HEK293 (cell line): Measurements from ENCODE around the gene HTN3.

Experiments used
- CTCF ChIA-PET: fragments of 350-600 bp; formaldehyde crosslinking; extraction: SDS; loops from one replicate; lab custom pipeline; 2021; ENCODE audit warnings: antibody characterized with exemption; lab: Yijun Ruan, JAX
- POLR2A ChIA-PET: fragments of 300-600 bp; formaldehyde crosslinking; extraction: SDS; loops from one replicate; lab custom pipeline; 2020; ENCODE audit warnings: antibody characterized with exemption, inconsistent platforms; lab: Yijun Ruan, JAX
- H3K27ac ChIP-seq: fragments of 200-500 bp; sonication (Bioruptor generic); 2 replicates; pipeline ENCODE4 v1.5.1; 2014; ENCODE audit warnings: low read depth, low read length, control low read depth, inconsistent platforms; ENCODE audit errors: extremely low read depth
- H3K36me3 ChIP-seq, 2 experiments: fragments of 200-500 bp in 1 of 2; sonication (Bioruptor generic) in 1 of 2; 1 replicate in 1 of 2; 2 replicates in 1 of 2; pipeline ENCODE4 v1.5.1; 2014 to 2017; ENCODE audit warnings: inconsistent platforms in 2 of 2, low read length in 2 of 2; ENCODE audit not compliant: control insufficient read depth in 2 of 2, insufficient read depth in 1 of 2
- H3K4me1 ChIP-seq: fragments of 200-500 bp; sonication (Bioruptor generic); 2 replicates; pipeline ENCODE4 v1.5.1; 2014; ENCODE audit warnings: mild to moderate bottlenecking, low read length, inconsistent platforms; ENCODE audit not compliant: control insufficient read depth, insufficient read depth
- H3K4me3 ChIP-seq: 2 replicates; pipeline ENCODE4 v1.5.1; 2011; ENCODE audit warnings: low read depth, mild to moderate bottlenecking, control low read depth, low read length, moderate library complexity
- H3K9me3 ChIP-seq: fragments of 200-500 bp; sonication (Bioruptor generic); 2 replicates; pipeline ENCODE4 v1.5.1; 2014; ENCODE audit warnings: low read depth, low read length, inconsistent platforms; ENCODE audit not compliant: control insufficient read depth, insufficient read depth
- BCL11B ChIP-seq: fragments of 450-650 bp; formaldehyde crosslinking; IDR thresholded peaks from 2 replicates; pipeline ENCODE4 v1.5.1; 2016; ENCODE audit warnings: low read depth, missing biosample characterization, missing genetic modification characterization
- GLIS1 ChIP-seq: fragments of 450-650 bp; formaldehyde crosslinking; IDR thresholded peaks from 2 replicates; pipeline ENCODE4 v1.5.1; 2016; ENCODE audit warnings: missing biosample characterization, missing genetic modification characterization
- HOXA7 ChIP-seq: sonication (generic); formaldehyde crosslinking; IDR thresholded peaks from 2 replicates; pipeline ENCODE4 v1.8.1; 2022; ENCODE audit warnings: missing genetic modification reagents, borderline replicate concordance
- RBAK ChIP-seq: fragments of 450-650 bp; formaldehyde crosslinking; IDR thresholded peaks from 2 replicates; pipeline ENCODE4 v1.5.1; 2016; ENCODE audit warnings: missing biosample characterization, missing genetic modification characterization
- SP2 ChIP-seq: fragments of 450-650 bp; formaldehyde crosslinking; IDR thresholded peaks from 2 replicates; pipeline ENCODE4 v1.5.1; 2016; ENCODE audit warnings: missing biosample characterization, missing genetic modification characterization
- SP3 ChIP-seq: fragments of 450-650 bp; formaldehyde crosslinking; IDR thresholded peaks from 2 replicates; pipeline ENCODE4 v1.5.1; 2016; ENCODE audit warnings: missing biosample characterization, missing genetic modification characterization
- SP7 ChIP-seq: fragments of 450-650 bp; formaldehyde crosslinking; IDR thresholded peaks from 2 replicates; pipeline ENCODE4 v1.5.1; 2016; ENCODE audit warnings: missing biosample characterization, missing genetic modification characterization
- WT1 ChIP-seq: fragments of 450-650 bp; formaldehyde crosslinking; IDR thresholded peaks from 2 replicates; pipeline ENCODE4 v1.5.1; 2016; ENCODE audit warnings: missing biosample characterization, missing genetic modification characterization
- YY1 ChIP-seq: fragments of 450-650 bp; formaldehyde crosslinking; IDR thresholded peaks from 2 replicates; pipeline ENCODE4 v1.5.1; 2018; ENCODE audit warnings: missing biosample characterization, missing genetic modification characterization
- ZBTB1 ChIP-seq: fragments of 450-650 bp; formaldehyde crosslinking; IDR thresholded peaks from 2 replicates; pipeline ENCODE4 v1.5.1; 2016; ENCODE audit warnings: missing biosample characterization, missing genetic modification characterization
- ZBTB21 ChIP-seq: fragments of 450-650 bp; formaldehyde crosslinking; IDR thresholded peaks from 2 replicates; pipeline ENCODE4 v1.5.1; 2017; ENCODE audit warnings: missing biosample characterization, missing genetic modification characterization
- ZEB2 ChIP-seq: fragments of 450-650 bp; formaldehyde crosslinking; IDR thresholded peaks from 2 replicates; pipeline ENCODE4 v1.5.1; 2016; ENCODE audit warnings: missing biosample characterization, missing genetic modification characterization
- ZFP37 ChIP-seq: fragments of 450-650 bp; formaldehyde crosslinking; IDR thresholded peaks from 2 replicates; pipeline ENCODE4 v1.5.1; 2016; ENCODE audit warnings: missing biosample characterization, missing genetic modification characterization
- ZNF148 ChIP-seq: fragments of 450-650 bp; formaldehyde crosslinking; IDR thresholded peaks from 2 replicates; pipeline ENCODE4 v1.5.0; 2017; ENCODE audit warnings: missing biosample characterization, missing genetic modification characterization, borderline replicate concordance
- ZNF175 ChIP-seq: fragments of 450-650 bp; formaldehyde crosslinking; IDR thresholded peaks from 2 replicates; pipeline ENCODE4 v1.5.1; 2016; ENCODE audit warnings: missing biosample characterization, missing genetic modification characterization
- ZNF23 ChIP-seq: fragments of 450-650 bp; formaldehyde crosslinking; IDR thresholded peaks from 2 replicates; pipeline ENCODE4 v1.5.1; 2016; ENCODE audit warnings: missing biosample characterization, missing genetic modification characterization, borderline replicate concordance
- ZNF335 ChIP-seq: fragments of 450-650 bp; formaldehyde crosslinking; conservative IDR thresholded peaks from 2 replicates; pipeline ENCODE4 v1.5.1; 2016; ENCODE audit warnings: missing biosample characterization, missing genetic modification characterization
- ZNF354C ChIP-seq: fragments of 450-650 bp; formaldehyde crosslinking; IDR thresholded peaks from 2 replicates; pipeline ENCODE4 v1.5.1; 2016; ENCODE audit warnings: missing biosample characterization, missing genetic modification characterization, low read depth, borderline replicate concordance
- ZNF37A ChIP-seq: fragments of 450-650 bp; IDR thresholded peaks from 2 replicates; pipeline ENCODE4 v1.5.1; 2018; ENCODE audit warnings: missing biosample characterization, missing genetic modification characterization
- ZNF416 ChIP-seq: fragments of 450-650 bp; formaldehyde crosslinking; IDR thresholded peaks from 2 replicates; pipeline ENCODE4 v1.5.1; 2016; ENCODE audit warnings: missing biosample characterization, missing genetic modification characterization
- ZNF433 ChIP-seq: fragments of 450-650 bp; formaldehyde crosslinking; IDR thresholded peaks from 2 replicates; pipeline ENCODE4 v1.5.1; 2016; ENCODE audit warnings: missing biosample characterization, missing genetic modification characterization, low read depth
- ZNF544 ChIP-seq: fragments of 450-650 bp; formaldehyde crosslinking; IDR thresholded peaks from 2 replicates; pipeline ENCODE4 v1.5.0; 2017; ENCODE audit warnings: missing biosample characterization, missing genetic modification characterization
- ZNF585B ChIP-seq: fragments of 450-650 bp; formaldehyde crosslinking; IDR thresholded peaks from 2 replicates; pipeline ENCODE4 v1.5.1; 2016; ENCODE audit warnings: missing biosample characterization, missing genetic modification characterization
- ZNF623 ChIP-seq: fragments of 450-650 bp; formaldehyde crosslinking; IDR thresholded peaks from 2 replicates; pipeline ENCODE4 v1.5.1; 2016; ENCODE audit warnings: missing biosample characterization, missing genetic modification characterization
- ZNF658 ChIP-seq: fragments of 450-650 bp; formaldehyde crosslinking; IDR thresholded peaks from 2 replicates; pipeline ENCODE4; 2016; ENCODE audit warnings: missing biosample characterization, missing genetic modification characterization
- ZNF670 ChIP-seq: fragments of 450-650 bp; formaldehyde crosslinking; IDR thresholded peaks from 2 replicates; pipeline ENCODE4 v1.5.1; 2016; ENCODE audit warnings: missing biosample characterization, missing genetic modification characterization, low read depth
- ZNF791 ChIP-seq: fragments of 450-650 bp; formaldehyde crosslinking; IDR thresholded peaks from 2 replicates; pipeline ENCODE4 v1.5.1; 2016; ENCODE audit warnings: missing biosample characterization, missing genetic modification characterization
- ZNF837 ChIP-seq: fragments of 450-650 bp; formaldehyde crosslinking; IDR thresholded peaks from 2 replicates; pipeline ENCODE4 v1.5.1; 2016; ENCODE audit warnings: missing biosample characterization, missing genetic modification characterization
- ZSCAN16 ChIP-seq: fragments of 450-650 bp; formaldehyde crosslinking; IDR thresholded peaks from 2 replicates; pipeline ENCODE4 v1.5.1; 2016; ENCODE audit warnings: missing biosample characterization, missing genetic modification characterization
- TF ChIP-seq, protein P1 (sequence below): fragments of 450-650 bp; formaldehyde crosslinking; IDR thresholded peaks from 2 replicates; pipeline ENCODE4 v1.5.1; 2016; ENCODE audit warnings: missing biosample characterization, missing genetic modification characterization

Gene HTN3

DNA sequence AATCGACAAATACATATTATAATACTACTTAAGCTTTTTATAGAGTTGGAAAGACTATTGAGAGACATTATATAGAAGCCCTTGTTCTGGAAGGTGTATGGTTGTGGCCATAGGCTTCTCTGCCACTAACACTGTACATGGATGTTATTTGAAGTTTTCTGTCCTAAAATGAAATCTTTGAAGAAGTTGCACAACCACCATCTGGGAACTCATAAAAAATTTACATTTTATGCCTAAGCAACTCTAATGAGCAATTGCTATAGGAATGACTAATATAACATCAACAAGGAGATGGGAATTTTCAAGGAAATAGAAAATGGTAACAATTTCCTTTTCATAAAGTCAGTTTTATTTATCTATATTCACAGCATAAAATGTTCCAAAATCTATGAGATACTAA is 29.4 kb downstream of the HTN3 start:
- CTCF ChIA-PET, result no interaction called here
- H3K36me3 ChIP-seq, result no peaks in the 10 kb centered on the region
- no peaks in the 10 kb centered on the region for H3K9me3 ChIP-seq
- no peak overlapping the region for H3K27ac ChIP-seq
- no peak overlapping the region for H3K4me3 ChIP-seq
- TF ChIP-seq ZNF658 (tag by site-specific recombination) (no peak), SP3 (no peak), ZNF175 (tag by site-specific recombination) (no peak), SP7 (tag by site-specific recombination) (no peak), ZNF23 (tag by site-specific recombination) (no peak), ZBTB21 (tag by site-specific recombination) (no peak), ZNF416 (tag by site-specific recombination) (no peak), ZNF354C (tag by site-specific recombination) (no peak), ZNF148 (tag by site-specific recombination) (no peak), ZNF791 (tag by site-specific recombination) (no peak), ZNF335 (tag by site-specific recombination) (no peak), ZEB2 (no peak), BCL11B (no peak), WT1 (no peak), ZNF585B (no peak)
- POLR2A ChIA-PET, result no interaction called here
- H3K4me1 ChIP-seq, result no peaks in the 10 kb centered on the region

DNA sequence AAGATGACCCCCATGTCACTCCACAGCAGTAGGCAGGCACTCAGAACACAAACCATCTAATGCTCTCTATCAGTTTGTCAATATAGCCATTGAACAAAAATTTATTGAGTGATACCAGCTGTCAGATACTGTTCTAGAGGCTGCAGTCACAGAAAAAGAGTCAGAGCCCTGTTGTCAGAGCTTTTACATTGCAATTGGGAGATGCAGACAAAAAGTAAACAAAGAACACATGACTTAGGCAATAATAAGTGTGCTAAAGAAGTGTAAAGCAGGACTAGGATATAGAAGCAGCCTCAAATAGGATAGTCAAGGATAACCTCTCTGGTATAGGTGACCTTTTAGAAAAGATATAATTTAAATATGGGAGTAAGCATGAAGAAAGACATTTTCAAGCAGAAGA is 30.9 kb downstream of the HTN3 start:
- ChIA-PET POLR2A (no interaction called here), CTCF (no interaction called here)
- no peaks in the 10 kb centered on the region for H3K4me1 ChIP-seq
- no peak for TF ChIP-seq ZNF37A (tag by site-specific recombination)
- TF ChIP-seq GLIS1, result no peak
- TF ChIP-seq ZNF433 (tag by site-specific recombination), result no peak
- TF ChIP-seq ZNF837 (tag by site-specific recombination), result no peak
- no peak for TF ChIP-seq HOXA7 (CRISPR knock-in tag)
- TF ChIP-seq ZBTB1 (tag by site-specific recombination), result no peak
- no peak for TF ChIP-seq RBAK (tag by site-specific recombination)
- no peak for TF ChIP-seq ZNF670 (tag by site-specific recombination)
- no peak for TF ChIP-seq ZNF544 (tag by site-specific recombination)
- no peak for TF ChIP-seq ZNF658 (tag by site-specific recombination)
- no peak for TF ChIP-seq YY1 (tag by site-specific recombination)
- TF ChIP-seq ZEB2, result no peak
- TF ChIP-seq ZFP37 (tag by site-specific recombination), result no peak
- no peak for TF ChIP-seq ZSCAN16 (tag by site-specific recombination)
- no peak for TF ChIP-seq ZNF335 (tag by site-specific recombination)
- no peak for TF ChIP-seq SP2 (tag by site-specific recombination)
- no peak for TF ChIP-seq ZNF623 (tag by site-specific recombination)
- TF ChIP-seq, protein P1, sequence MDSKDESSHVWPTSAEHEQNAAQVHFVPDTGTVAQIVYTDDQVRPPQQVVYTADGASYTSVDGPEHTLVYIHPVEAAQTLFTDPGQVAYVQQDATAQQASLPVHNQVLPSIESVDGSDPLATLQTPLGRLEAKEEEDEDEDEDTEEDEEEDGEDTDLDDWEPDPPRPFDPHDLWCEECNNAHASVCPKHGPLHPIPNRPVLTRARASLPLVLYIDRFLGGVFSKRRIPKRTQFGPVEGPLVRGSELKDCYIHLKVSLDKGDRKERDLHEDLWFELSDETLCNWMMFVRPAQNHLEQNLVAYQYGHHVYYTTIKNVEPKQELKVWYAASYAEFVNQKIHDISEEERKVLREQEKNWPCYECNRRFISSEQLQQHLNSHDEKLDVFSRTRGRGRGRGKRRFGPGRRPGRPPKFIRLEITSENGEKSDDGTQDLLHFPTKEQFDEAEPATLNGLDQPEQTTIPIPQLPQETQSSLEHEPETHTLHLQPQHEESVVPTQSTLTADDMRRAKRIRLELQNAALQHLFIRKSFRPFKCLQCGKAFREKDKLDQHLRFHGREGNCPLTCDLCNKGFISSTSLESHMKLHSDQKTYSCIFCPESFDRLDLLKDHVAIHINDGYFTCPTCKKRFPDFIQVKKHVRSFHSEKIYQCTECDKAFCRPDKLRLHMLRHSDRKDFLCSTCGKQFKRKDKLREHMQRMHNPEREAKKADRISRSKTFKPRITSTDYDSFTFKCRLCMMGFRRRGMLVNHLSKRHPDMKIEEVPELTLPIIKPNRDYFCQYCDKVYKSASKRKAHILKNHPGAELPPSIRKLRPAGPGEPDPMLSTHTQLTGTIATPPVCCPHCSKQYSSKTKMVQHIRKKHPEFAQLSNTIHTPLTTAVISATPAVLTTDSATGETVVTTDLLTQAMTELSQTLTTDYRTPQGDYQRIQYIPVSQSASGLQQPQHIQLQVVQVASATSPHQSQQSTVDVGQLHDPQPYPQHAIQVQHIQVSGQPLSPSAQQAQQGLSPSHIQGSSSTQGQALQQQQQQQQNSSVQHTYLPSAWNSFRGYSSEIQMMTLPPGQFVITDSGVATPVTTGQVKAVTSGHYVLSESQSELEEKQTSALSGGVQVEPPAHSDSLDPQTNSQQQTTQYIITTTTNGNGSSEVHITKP (tag by site-specific recombination), result no peak
- H3K9me3 ChIP-seq, result no peaks in the 10 kb centered on the region
- H3K4me3 ChIP-seq, result no peak overlapping the region
- H3K36me3 ChIP-seq, result no peaks in the 10 kb centered on the region
- no peak overlapping the region for H3K27ac ChIP-seq
